ENCODE results near the gene TMEM184A. TPM values are rescaled to one million over a fixed set of nuclear protein-coding genes. Genes with fewer than 3 reads are reported as not detected.
"Not testable (repeated sequence)": the region's sequence is repeated elsewhere in the genome, so short reads cannot be mapped to it uniquely, and the experiment has no call there.

TMEM184A gene
- total RNA-seq, 2 donors from 2014 or later: 0.28 TPM; not detected in 1

- no peak for TF ChIP-seq CTCF (IDR thresholded peaks at IDR 0.05)
- H3K4me3 ChIP-seq: no peak overlapping the region
- DNase-seq (ENCODE audit: low spot score): no peak
- H3K27me3 ChIP-seq: no peaks in the 10 kb centered on the region
- no peaks in the 10 kb centered on the region for H3K36me3 ChIP-seq
- no peaks in the 10 kb centered on the region for H3K9me3 ChIP-seq
- no peak overlapping the region for H3K27ac ChIP-seq
- peaks cover 0 to 20% of the 10 kb centered on the region in 2 donors for H3K4me1 ChIP-seq
Measured at GRCh38 chr7:1516586-1517251, 39.3 kb downstream of the TMEM184A start.

- H3K27ac ChIP-seq: peak overlapping the region in 1 of 2 donors; percentile 98
- DNase-seq (ENCODE audit: low spot score); H3K27me3 ChIP-seq; H3K9me3 ChIP-seq; H3K36me3 ChIP-seq; H3K4me3 ChIP-seq: not testable (repeated sequence)
- peaks cover 0 to 20% of the 10 kb centered on the region in 2 donors for H3K4me1 ChIP-seq
Measured at GRCh38 chr7:1515509-1515967, 40.5 kb downstream of the TMEM184A start.

- Histone ChIP-seq H3K27ac (peak overlapping the region in 1 of 2 donors; percentile 98), H3K4me1 (peaks cover 0 to 20% of the 10 kb centered on the region in 2 donors), H3K27me3 (no peaks in the 10 kb centered on the region), H3K36me3 (no peaks in the 10 kb centered on the region), H3K4me3 (no peak overlapping the region), H3K9me3 (no peaks in the 10 kb centered on the region)
- no peak for DNase-seq (ENCODE audit: low spot score)
- TF ChIP-seq CTCF (IDR thresholded peaks at IDR 0.05): no peak
Measured at GRCh38 chr7:1514995-1515401, 41.0 kb downstream of the TMEM184A start.

GRCh38 chr7:1514407-1514806 is 41.6 kb downstream of the TMEM184A start:
- peaks cover 0 to 20% of the 10 kb centered on the region in 2 donors for H3K4me1 ChIP-seq
- TF ChIP-seq CTCF (IDR thresholded peaks at IDR 0.05): no peak
- H3K9me3 ChIP-seq: no peaks in the 10 kb centered on the region
- no peaks in the 10 kb centered on the region for H3K27me3 ChIP-seq
- DNase-seq (ENCODE audit: low spot score): no peak
- peak overlapping the region; percentile 98 to 99 for H3K27ac ChIP-seq
- no peak overlapping the region for H3K4me3 ChIP-seq
- H3K36me3 ChIP-seq: no peaks in the 10 kb centered on the region

GRCh38 chr7:1513657-1514095 is 42.3 kb downstream of the TMEM184A start:
- no peaks in the 10 kb centered on the region for H3K36me3 ChIP-seq
- H3K27me3 ChIP-seq: no peaks in the 10 kb centered on the region
- H3K4me3 ChIP-seq: peak overlapping the region in 1 of 2 donors; percentile 33
- H3K9me3 ChIP-seq: no peaks in the 10 kb centered on the region
- peaks cover 0 to 20% of the 10 kb centered on the region in 2 donors for H3K4me1 ChIP-seq
- TF ChIP-seq CTCF (IDR thresholded peaks at IDR 0.05): no peak
- peak overlapping the region; percentile 98 to 99 for H3K27ac ChIP-seq
- DNase-seq (ENCODE audit: low spot score): no peak

GRCh38 chr7:1512781-1513656 is 43.0 kb downstream of the TMEM184A start:
- Histone ChIP-seq H3K4me3 (peak overlapping the region in 1 of 2 donors; percentile 33), H3K9me3 (no peaks in the 10 kb centered on the region), H3K27ac (peak overlapping the region; percentile 98 to 99), H3K27me3 (no peaks in the 10 kb centered on the region), H3K36me3 (no peaks in the 10 kb centered on the region), H3K4me1 (peaks cover 0 to 20% of the 10 kb centered on the region in 2 donors)
- TF ChIP-seq CTCF (IDR thresholded peaks at IDR 0.05): no peak
- DNase-seq (ENCODE audit: low spot score): peak; percentile 87
